Measurements from ENCODE around the gene LYPD6B. TPM values are rescaled to one million over a fixed set of nuclear protein-coding genes. Genes with fewer than 3 reads are reported as not detected.

LYPD6B gene
- total RNA-seq, 2 donors from 2014 or later: 12.6 to 14.5 TPM

GRCh38 chr2:149103081-149103620 lies 64.7 kb downstream of the LYPD6B start:
- Histone ChIP-seq H3K4me1 (ENCODE audit: control insufficient read depth, insufficient read depth, low read length) (no peaks in the 10 kb centered on the region), H3K9me3 (ENCODE audit: control insufficient read depth, low read length) (peaks cover 24% of the 10 kb centered on the region), H3K27me3 (ENCODE audit: control insufficient read depth, insufficient read depth, low read length, poor library complexity, severe bottlenecking) (peaks cover 18% of the 10 kb centered on the region), H3K36me3 (ENCODE audit: control insufficient read depth, insufficient read depth, low read length) (no peaks in the 10 kb centered on the region), H3K4me3 (ENCODE audit: low read length) (no peak overlapping the region), H3K27ac (ENCODE audit: low read depth, low read length) (no peak overlapping the region), H3K9ac (ENCODE audit: extremely low read depth, low read length, poor library complexity, severe bottlenecking) (no peak overlapping the region)
- no peak for DNase-seq
- no peak overlapping the region for H3K4me3 Mint-ChIP-seq
- peaks cover 12% of the 10 kb centered on the region for H3K9me3 Mint-ChIP-seq
- H3K27ac Mint-ChIP-seq: no peak overlapping the region
- TF ChIP-seq CTCF (conservative IDR thresholded peaks at IDR 0.05): no peak
- H3K36me3 Mint-ChIP-seq (ENCODE audit: low read depth): peaks cover 3% of the 10 kb centered on the region
- H3K27me3 Mint-ChIP-seq (ENCODE audit: insufficient read depth): peaks cover 18% of the 10 kb centered on the region
- 97 to 100% methylated on average over 2 to 3 of the region's 3 CpGs for WGBS, 2 experiments (ENCODE audit: insufficient coverage in 1 of 2, insufficient read length in 1 of 2)
- H3K4me1 Mint-ChIP-seq: peaks cover 4% of the 10 kb centered on the region

GRCh38 chr2:149104221-149104620 lies 65.7 kb downstream of the LYPD6B start:
- H3K4me1 ChIP-seq (ENCODE audit: control insufficient read depth, insufficient read depth, low read length): no peaks in the 10 kb centered on the region
- H3K9me3 Mint-ChIP-seq: peaks cover 12% of the 10 kb centered on the region
- H3K36me3 Mint-ChIP-seq (ENCODE audit: low read depth): peaks cover 3% of the 10 kb centered on the region
- peaks cover 18% of the 10 kb centered on the region for H3K27me3 ChIP-seq (ENCODE audit: control insufficient read depth, insufficient read depth, low read length, poor library complexity, severe bottlenecking)
- no peak for DNase-seq
- H3K36me3 ChIP-seq (ENCODE audit: control insufficient read depth, insufficient read depth, low read length): no peaks in the 10 kb centered on the region
- peaks cover 24% of the 10 kb centered on the region for H3K9me3 ChIP-seq (ENCODE audit: control insufficient read depth, low read length)
- peaks cover 18% of the 10 kb centered on the region for H3K27me3 Mint-ChIP-seq (ENCODE audit: insufficient read depth)
- H3K4me1 Mint-ChIP-seq: no peaks in the 10 kb centered on the region
- no peak overlapping the region for H3K4me3 Mint-ChIP-seq
- no peak overlapping the region for H3K4me3 ChIP-seq (ENCODE audit: low read length)
- H3K9ac ChIP-seq (ENCODE audit: extremely low read depth, low read length, poor library complexity, severe bottlenecking): no peak overlapping the region
- TF ChIP-seq CTCF (conservative IDR thresholded peaks at IDR 0.05): no peak
- no CpG with 5 or more reads among the region's 1 CpG for WGBS, 2 experiments (ENCODE audit: insufficient coverage in 1 of 2, insufficient read length in 1 of 2)
- no peak overlapping the region for H3K27ac Mint-ChIP-seq
- no peak overlapping the region for H3K27ac ChIP-seq (ENCODE audit: low read depth, low read length)

- no peak overlapping the region for H3K27ac ChIP-seq (ENCODE audit: low read depth, low read length)
- no peaks in the 10 kb centered on the region for H3K4me1 ChIP-seq (ENCODE audit: control insufficient read depth, insufficient read depth, low read length)
- peaks cover 26% of the 10 kb centered on the region for H3K27me3 Mint-ChIP-seq (ENCODE audit: insufficient read depth)
- no peaks in the 10 kb centered on the region for H3K4me1 Mint-ChIP-seq
- peaks cover 6% of the 10 kb centered on the region for H3K9me3 ChIP-seq (ENCODE audit: control insufficient read depth, low read length)
- TF ChIP-seq CTCF (conservative IDR thresholded peaks at IDR 0.05): no peak
- H3K4me3 ChIP-seq (ENCODE audit: low read length): no peak overlapping the region
- H3K27me3 ChIP-seq (ENCODE audit: control insufficient read depth, insufficient read depth, low read length, poor library complexity, severe bottlenecking): peaks cover 65% of the 10 kb centered on the region
- H3K4me3 Mint-ChIP-seq: no peak overlapping the region
- H3K27ac Mint-ChIP-seq: no peak overlapping the region
- no peak for DNase-seq
- peaks cover 3% of the 10 kb centered on the region for H3K36me3 Mint-ChIP-seq (ENCODE audit: low read depth)
- H3K9me3 Mint-ChIP-seq: peaks cover 9% of the 10 kb centered on the region
- H3K9ac ChIP-seq (ENCODE audit: extremely low read depth, low read length, poor library complexity, severe bottlenecking): no peak overlapping the region
- WGBS, 2 experiments (ENCODE audit: insufficient coverage in 1 of 2, insufficient read length in 1 of 2): 100% methylated on average over 1 of the region's 1 CpG; no CpG with 5 or more reads in 1 of the 2 experiments
- H3K36me3 ChIP-seq (ENCODE audit: control insufficient read depth, insufficient read depth, low read length): no peaks in the 10 kb centered on the region
These were observed 73.6 kb downstream of the LYPD6B start for GRCh38 chr2:149112068-149112467.
